HEK293 (cell line): ENCODE results near the gene PLEKHA8.
A peak's percentile ranks its signal among the peaks of the same experiment; 100 is the strongest.

Experiments used
- CTCF ChIA-PET: fragments of 350-600 bp; formaldehyde crosslinking; extraction: SDS; loops from one replicate; lab custom pipeline; 2021; ENCODE audit warnings: antibody characterized with exemption; lab: Yijun Ruan, JAX
- POLR2A ChIA-PET: fragments of 300-600 bp; formaldehyde crosslinking; extraction: SDS; loops from one replicate; lab custom pipeline; 2020; ENCODE audit warnings: antibody characterized with exemption, inconsistent platforms; lab: Yijun Ruan, JAX
- H3K27ac ChIP-seq: fragments of 200-500 bp; sonication (Bioruptor generic); 2 replicates; pipeline ENCODE4 v1.5.1; 2014; ENCODE audit warnings: low read depth, low read length, control low read depth, inconsistent platforms; ENCODE audit errors: extremely low read depth
- H3K36me3 ChIP-seq, 2 experiments: fragments of 200-500 bp in 1 of 2; sonication (Bioruptor generic) in 1 of 2; 1 replicate in 1 of 2; 2 replicates in 1 of 2; pipeline ENCODE4 v1.5.1; 2014 to 2017; ENCODE audit warnings: inconsistent platforms in 2 of 2, low read length in 2 of 2; ENCODE audit not compliant: control insufficient read depth in 2 of 2, insufficient read depth in 1 of 2
- H3K4me1 ChIP-seq: fragments of 200-500 bp; sonication (Bioruptor generic); 2 replicates; pipeline ENCODE4 v1.5.1; 2014; ENCODE audit warnings: mild to moderate bottlenecking, low read length, inconsistent platforms; ENCODE audit not compliant: control insufficient read depth, insufficient read depth
- H3K4me3 ChIP-seq: 2 replicates; pipeline ENCODE4 v1.5.1; 2011; ENCODE audit warnings: low read depth, mild to moderate bottlenecking, control low read depth, low read length, moderate library complexity
- H3K9me3 ChIP-seq: fragments of 200-500 bp; sonication (Bioruptor generic); 2 replicates; pipeline ENCODE4 v1.5.1; 2014; ENCODE audit warnings: low read depth, low read length, inconsistent platforms; ENCODE audit not compliant: control insufficient read depth, insufficient read depth
- BCL11A ChIP-seq: fragments of 450-650 bp; formaldehyde crosslinking; IDR thresholded peaks from 2 replicates; pipeline ENCODE4 v1.5.1; 2016; ENCODE audit warnings: low read depth, missing biosample characterization, missing genetic modification characterization
- BCL11B ChIP-seq: fragments of 450-650 bp; formaldehyde crosslinking; IDR thresholded peaks from 2 replicates; pipeline ENCODE4 v1.5.1; 2016; ENCODE audit warnings: low read depth, missing biosample characterization, missing genetic modification characterization
- KLF10 ChIP-seq: fragments of 450-650 bp; IDR thresholded peaks from 2 replicates; pipeline ENCODE4 v1.5.1; 2018; ENCODE audit warnings: missing biosample characterization, mild to moderate bottlenecking, missing genetic modification characterization
- KLF16 ChIP-seq: fragments of 450-650 bp; formaldehyde crosslinking; IDR thresholded peaks from 2 replicates; pipeline ENCODE4 v1.5.1; 2017; ENCODE audit warnings: missing biosample characterization, missing genetic modification characterization
- KLF9 ChIP-seq: fragments of 450-650 bp; formaldehyde crosslinking; IDR thresholded peaks from 2 replicates; pipeline ENCODE4 v1.5.1; 2016; ENCODE audit warnings: missing biosample characterization, missing genetic modification characterization, low read depth
- PRDM2 ChIP-seq: fragments of 450-650 bp; formaldehyde crosslinking; IDR thresholded peaks from 2 replicates; pipeline ENCODE4 v1.5.1; 2016; ENCODE audit warnings: missing biosample characterization, missing genetic modification characterization, borderline replicate concordance
- RBAK ChIP-seq: fragments of 450-650 bp; formaldehyde crosslinking; IDR thresholded peaks from 2 replicates; pipeline ENCODE4 v1.5.1; 2016; ENCODE audit warnings: missing biosample characterization, missing genetic modification characterization
- SP7 ChIP-seq: fragments of 450-650 bp; formaldehyde crosslinking; IDR thresholded peaks from 2 replicates; pipeline ENCODE4 v1.5.1; 2016; ENCODE audit warnings: missing biosample characterization, missing genetic modification characterization
- ZBTB1 ChIP-seq: fragments of 450-650 bp; formaldehyde crosslinking; IDR thresholded peaks from 2 replicates; pipeline ENCODE4 v1.5.1; 2016; ENCODE audit warnings: missing biosample characterization, missing genetic modification characterization
- ZBTB26 ChIP-seq: fragments of 450-650 bp; formaldehyde crosslinking; optimal IDR thresholded peaks from 2 replicates; pipeline ENCODE3; 2016; ENCODE audit warnings: missing biosample characterization, mild to moderate bottlenecking, missing genetic modification characterization
- ZFP37 ChIP-seq: fragments of 450-650 bp; formaldehyde crosslinking; IDR thresholded peaks from 2 replicates; pipeline ENCODE4 v1.5.1; 2016; ENCODE audit warnings: missing biosample characterization, missing genetic modification characterization
- ZNF37A ChIP-seq: fragments of 450-650 bp; IDR thresholded peaks from 2 replicates; pipeline ENCODE4 v1.5.1; 2018; ENCODE audit warnings: missing biosample characterization, missing genetic modification characterization
- ZNF394 ChIP-seq: fragments of 450-650 bp; formaldehyde crosslinking; IDR thresholded peaks from 2 replicates; pipeline ENCODE4 v1.5.1; 2016; ENCODE audit warnings: missing biosample characterization, missing genetic modification characterization, mild to moderate bottlenecking, moderate library complexity, borderline replicate concordance
- ZNF449 ChIP-seq: fragments of 450-650 bp; formaldehyde crosslinking; IDR thresholded peaks from 2 replicates; pipeline ENCODE4 v1.5.1; 2017; ENCODE audit warnings: missing biosample characterization, mild to moderate bottlenecking, missing genetic modification characterization, moderate library complexity
- ZNF518A ChIP-seq: fragments of 450-650 bp; formaldehyde crosslinking; conservative IDR thresholded peaks from 2 replicates; pipeline ENCODE4 v1.5.1; 2016; ENCODE audit warnings: low read depth, missing biosample characterization, missing genetic modification characterization
- ZNF549 ChIP-seq: fragments of 450-650 bp; IDR thresholded peaks from 2 replicates; pipeline ENCODE4 v1.5.1; 2018; ENCODE audit warnings: missing biosample characterization, missing genetic modification characterization, mild to moderate bottlenecking, inconsistent platforms, moderate library complexity
- ZNF629 ChIP-seq: fragments of 450-650 bp; formaldehyde crosslinking; IDR thresholded peaks from 2 replicates; pipeline ENCODE4 v1.5.1; 2017; ENCODE audit warnings: missing biosample characterization, missing genetic modification characterization
- ZNF654 ChIP-seq: fragments of 450-650 bp; formaldehyde crosslinking; IDR thresholded peaks from 2 replicates; pipeline ENCODE4 v1.5.1; 2016; ENCODE audit warnings: low read depth, missing biosample characterization, missing genetic modification characterization
- ZNF664 ChIP-seq: fragments of 450-650 bp; formaldehyde crosslinking; IDR thresholded peaks from 2 replicates; pipeline ENCODE4 v1.5.1; 2016; ENCODE audit warnings: missing biosample characterization, missing genetic modification characterization
- ZNF692 ChIP-seq: fragments of 450-650 bp; formaldehyde crosslinking; IDR thresholded peaks from 2 replicates; pipeline ENCODE4 v1.5.1; 2016; ENCODE audit warnings: missing biosample characterization, missing genetic modification characterization

The PLEKHA8 gene

GRCh38 chr7:30027740-30028215 is 434 bp upstream of the PLEKHA8 start (continued):
- no peak for TF ChIP-seq PRDM2 (tag by site-specific recombination)
- no peak for TF ChIP-seq ZNF664 (tag by site-specific recombination)
- no peak for TF ChIP-seq ZNF37A (tag by site-specific recombination)
- TF ChIP-seq ZNF449 (tag by site-specific recombination): no peak
- no peak for TF ChIP-seq ZNF549 (tag by site-specific recombination)
- TF ChIP-seq ZNF629 (tag by site-specific recombination): 0 out of 2 replicates have a peak, but pooled peaks have one; percentile 20
- TF ChIP-seq BCL11B (tag by site-specific recombination): no peak
- TF ChIP-seq RBAK (tag by site-specific recombination): no peak
- no peak for TF ChIP-seq BCL11A (tag by site-specific recombination)
- TF ChIP-seq ZFP37 (tag by site-specific recombination): 0 out of 2 replicates have a peak, but pooled peaks have one; percentile 51
- no peak for TF ChIP-seq ZBTB1
- no peak for TF ChIP-seq KLF16
- no peak for TF ChIP-seq ZNF394 (tag by site-specific recombination)
- peak; percentile 20; the same call in 1 of the 2 replicates for TF ChIP-seq SP7

GRCh38 chr7:30028749-30029635 is 780 bp downstream of the PLEKHA8 start:
- CTCF ChIA-PET: interaction anchor here (1.0 to 2.0 kb wide), 2 partner anchors 8 to 33 kb away, joined by 3 to 5 read pairs; no protein-coding TSS in a partner anchor
- no peak for TF ChIP-seq KLF9 (tag by site-specific recombination)
- TF ChIP-seq ZNF654 (tag by site-specific recombination): no peak
- TF ChIP-seq ZNF518A (tag by site-specific recombination): no peak
- peak; percentile 74 for TF ChIP-seq ZBTB26 (tag by site-specific recombination)
- TF ChIP-seq ZNF692 (tag by site-specific recombination): no peak
- TF ChIP-seq KLF10 (tag by site-specific recombination): peak; percentile 94

More at GRCh38 chr7:30028749-30029635, 780 bp downstream of the PLEKHA8 start:
- H3K4me3 ChIP-seq: peak overlapping the region; percentile 88
- H3K4me1 ChIP-seq: peaks cover 14% of the 10 kb centered on the region
- H3K27ac ChIP-seq: peak overlapping the region; percentile 76
- H3K36me3 ChIP-seq: no peaks in the 10 kb centered on the region; a peak in 1 of 3 replicates
- no peaks in the 10 kb centered on the region for H3K9me3 ChIP-seq
- POLR2A ChIA-PET: interaction anchor here (0.6 to 1.7 kb wide), 4 partner anchors 12 to 80 kb away, joined by 3 to 12 read pairs (median 4); no protein-coding TSS in a partner anchor
